ENCODE results near the gene SYNE3.

SYNE3 gene

GRCh38 chr14:95516554-95517181 lies at the start of gene SYNE3:
SYNE3 (minus strand) TSS chr14:95516650; CDS start chr14:95475821, 40,829 bp downstream.
- DNase-seq: no peak

GRCh38 chr14:95564060-95564459 lies 47.6 kb upstream of the SYNE3 start:
- no peak for DNase-seq

GRCh38 chr14:95562892-95563685 lies 46.6 kb upstream of the SYNE3 start:
- DNase-seq: no peak

GRCh38 chr14:95561001-95561412 lies 44.6 kb upstream of the SYNE3 start:
- peak; percentile 95 for DNase-seq

GRCh38 chr14:95559203-95559602 lies 42.8 kb upstream of the SYNE3 start:
- no peak for DNase-seq

GRCh38 chr14:95557832-95558231 lies 41.4 kb upstream of the SYNE3 start:
- no peak for DNase-seq

- DNase-seq: no peak
Measured at GRCh38 chr14:95557291-95557690, 40.8 kb upstream of the SYNE3 start.

GRCh38 chr14:95555053-95555452 lies 38.6 kb upstream of the SYNE3 start:
- DNase-seq: no peak

- DNase-seq: no peak
Measured at GRCh38 chr14:95553141-95553540, 36.7 kb upstream of the SYNE3 start.

GRCh38 chr14:95551435-95551834 lies 35.0 kb upstream of the SYNE3 start:
- DNase-seq: no peak

- no peak for DNase-seq
Measured at GRCh38 chr14:95549656-95550585, 33.5 kb upstream of the SYNE3 start.

- no peak for DNase-seq
Measured at GRCh38 chr14:95548328-95548929, 32.0 kb upstream of the SYNE3 start.

GRCh38 chr14:95547626-95548327 lies 31.3 kb upstream of the SYNE3 start:
- DNase-seq: no peak

- DNase-seq: no peak
Measured at GRCh38 chr14:95547272-95547625, 30.8 kb upstream of the SYNE3 start.

- no peak for DNase-seq
Measured at GRCh38 chr14:95545515-95546168, 29.2 kb upstream of the SYNE3 start.

GRCh38 chr14:95544588-95544987 lies 28.1 kb upstream of the SYNE3 start:
- no peak for DNase-seq

- DNase-seq: no peak
Measured at GRCh38 chr14:95543021-95543420, 26.6 kb upstream of the SYNE3 start.

- no peak for DNase-seq
Measured at GRCh38 chr14:95541932-95542930, 25.8 kb upstream of the SYNE3 start.

- no peak for DNase-seq
Measured at GRCh38 chr14:95541346-95541745, 24.9 kb upstream of the SYNE3 start.

- DNase-seq: no peak
Measured at GRCh38 chr14:95540236-95540855, 23.9 kb upstream of the SYNE3 start.
